BJ (cell line): ENCODE results near the gene ZNF346. TPM values are rescaled to one million over a fixed set of nuclear protein-coding genes. Genes with fewer than 3 reads are reported as not detected.

Experiments
- CTCF ChIA-PET: fragments of 350-600 bp; formaldehyde crosslinking; extraction: SDS; loops from one replicate; lab custom pipeline; 2021; ENCODE audit warnings: antibody characterized with exemption, inconsistent platforms; lab: Yijun Ruan, JAX
- POLR2A ChIA-PET: fragments of 300-600 bp; sonication (Branson Sonifier 250); formaldehyde crosslinking; extraction: SDS; loops from one replicate; lab custom pipeline; 2021; ENCODE audit warnings: antibody characterized with exemption; lab: Charles Lee
- DNase-seq: peaks from one replicate; pipeline ENCODE4 v3.0.0-alpha.2; 2011; ENCODE audit warnings: low read depth
- H3K27me3 ChIP-seq: 2 replicates; pipeline ENCODE4 v1.6.0; 2011; ENCODE audit warnings: low read length; ENCODE audit not compliant: control insufficient read depth, insufficient read depth
- H3K36me3 ChIP-seq: 2 replicates; pipeline ENCODE4 v1.5.1; 2011; ENCODE audit warnings: low read length; ENCODE audit not compliant: control insufficient read depth, insufficient read depth
- H3K4me3 ChIP-seq: 2 replicates; pipeline ENCODE4 v1.5.1; 2011; ENCODE audit warnings: low read depth, mild to moderate bottlenecking, control low read depth, low read length
- CTCF ChIP-seq: IDR thresholded peaks from 2 replicates; pipeline ENCODE4 v1.5.1; 2011; ENCODE audit warnings: low read depth, mild to moderate bottlenecking, control low read depth, inconsistent platforms, low read length, moderate library complexity; ENCODE audit not compliant: insufficient read depth
- polyA plus RNA-seq: library from polyadenylated mRNA; depleted of rRNA; stranded (reverse); fragments of >200 nt; gene quantifications from 2 replicates; pipeline ENCODE4 v1.2.3, GENCODE V29; 2011

Gene ZNF346
- polyA plus RNA-seq, 1 experiment, result 16.8 TPM

GRCh38 chr5:177071666-177072385 is 49.3 kb downstream of the ZNF346 start:
- TF ChIP-seq CTCF, result peak; percentile 91
- POLR2A ChIA-PET, result interaction anchor here (0.5 kb wide), 1 partner anchor 9 kb away, joined by 4 read pairs; no protein-coding TSS in a partner anchor

GRCh38 chr5:177077335-177077734 is 54.8 kb downstream of the ZNF346 start:
- no peaks in the 10 kb centered on the region for H3K27me3 ChIP-seq
- ChIA-PET CTCF (interaction anchor here (0.8 to 2.9 kb wide), 2 partner anchors 35 to 71 kb away, joined by 4 to 16 read pairs; partner anchors contain the start of gene UIMC1), POLR2A (no interaction called here)
- no peaks in the 10 kb centered on the region; the same call in 1 of the 2 replicates for H3K36me3 ChIP-seq
- no peak overlapping the region for H3K4me3 ChIP-seq
- no peak for TF ChIP-seq CTCF
- no peak for DNase-seq

More at GRCh38 chr5:177071666-177072385, 49.3 kb downstream of the ZNF346 start:
- peaks cover 2% of the 10 kb centered on the region for H3K36me3 ChIP-seq
- no peaks in the 10 kb centered on the region for H3K27me3 ChIP-seq
- CTCF ChIA-PET, result interaction anchor here (0.5 to 10.2 kb wide), 27 partner anchors 8 to 412 kb away, joined by 3 to 105 read pairs (median 4); partner anchors contain the start of genes FGFR4 and UIMC1
- peak; percentile 49 for DNase-seq
- H3K4me3 ChIP-seq, result peak overlapping the region; percentile 17; the same call in 1 of the 2 replicates

- ChIA-PET POLR2A (no interaction called here), CTCF (interaction anchor here (0.7 kb wide), 1 partner anchor 9 kb away, joined by 3 read pairs; no protein-coding TSS in a partner anchor)
- TF ChIP-seq CTCF, result no peak
Observed at GRCh38 chr5:177079606-177080005, 57.1 kb downstream of the ZNF346 start.

GRCh38 chr5:177080265-177080664 is 57.8 kb downstream of the ZNF346 start:
- no peak for TF ChIP-seq CTCF
- Histone ChIP-seq H3K36me3 (no peaks in the 10 kb centered on the region), H3K4me3 (no peak overlapping the region), H3K27me3 (peaks cover 10% of the 10 kb centered on the region; the same call in 1 of the 2 replicates)
- ChIA-PET POLR2A (interaction anchor here (1.1 kb wide), 1 partner anchor 9 kb away, joined by 4 read pairs; no protein-coding TSS in a partner anchor), CTCF (interaction anchor here (1.1 kb wide), 1 partner anchor 9 kb away, joined by 4 read pairs; no protein-coding TSS in a partner anchor)
- DNase-seq, result no peak

More at GRCh38 chr5:177079606-177080005, 57.1 kb downstream of the ZNF346 start:
- H3K27me3 ChIP-seq, result peaks cover 8% of the 10 kb centered on the region; the same call in 1 of the 2 replicates
- H3K4me3 ChIP-seq, result no peak overlapping the region
- DNase-seq, result no peak
- H3K36me3 ChIP-seq, result no peaks in the 10 kb centered on the region

GRCh38 chr5:177081859-177082258 is 59.4 kb downstream of the ZNF346 start:
- peaks cover 10% of the 10 kb centered on the region; the same call in 1 of the 2 replicates for H3K27me3 ChIP-seq
- no peak for DNase-seq
- no peak for TF ChIP-seq CTCF
- ChIA-PET CTCF (interaction anchor here (0.7 kb wide), 1 partner anchor 10 kb away, joined by 4 read pairs; no protein-coding TSS in a partner anchor), POLR2A (no interaction called here)
- H3K36me3 ChIP-seq, result no peaks in the 10 kb centered on the region
- H3K4me3 ChIP-seq, result no peak overlapping the region
